Astrocyte (in vitro differentiated cells and primary cell): Measurements from ENCODE around the gene PTPN14. TPM values are rescaled to one million over a fixed set of nuclear protein-coding genes. Genes with fewer than 3 reads are reported as not detected.

Experiments used
- DNase-seq: peaks from one replicate; pipeline ENCODE4 v3.0.0-alpha.2; 2010; ENCODE audit warnings: low read depth
- FAIRE-seq: peaks from 2 replicates; lab custom pipeline; 2011; peaks lifted over from hg19 to GRCh38; lab: Jason Lieb, UNC
- H2AFZ ChIP-seq: 2 replicates; pipeline ENCODE4 v1.6.0; 2012; ENCODE audit warnings: low read depth, low read length, inconsistent platforms
- H3K27ac ChIP-seq: 2 replicates; pipeline ENCODE4 v1.5.1; 2011; ENCODE audit warnings: low read depth, low read length, inconsistent platforms
- H3K27me3 ChIP-seq: 2 replicates; pipeline ENCODE4 v1.6.0; 2011; ENCODE audit warnings: low read length, inconsistent platforms; ENCODE audit not compliant: insufficient read depth
- H3K36me3 ChIP-seq: 2 replicates; pipeline ENCODE4 v1.5.1; 2011; ENCODE audit warnings: low read length, inconsistent platforms; ENCODE audit not compliant: insufficient read depth
- H3K4me1 ChIP-seq: 2 replicates; pipeline ENCODE4 v1.5.1; 2011; ENCODE audit warnings: low read length, inconsistent platforms; ENCODE audit not compliant: insufficient read depth
- H3K4me2 ChIP-seq: 2 replicates; pipeline ENCODE4 v1.6.0; 2012; ENCODE audit warnings: low read length, inconsistent platforms
- H3K4me3 ChIP-seq: 2 replicates; pipeline ENCODE4 v1.5.1; 2011; ENCODE audit warnings: low read depth, mild to moderate bottlenecking, low read length, inconsistent platforms; ENCODE audit not compliant: insufficient read depth
- H3K79me2 ChIP-seq: 2 replicates; pipeline ENCODE4 v1.6.0; 2012; ENCODE audit warnings: mild to moderate bottlenecking, low read length, inconsistent platforms; ENCODE audit not compliant: insufficient read depth
- H3K9ac ChIP-seq: 2 replicates; pipeline ENCODE4 v1.6.0; 2012; ENCODE audit warnings: mild to moderate bottlenecking, low read length, inconsistent platforms
- H3K9me3 ChIP-seq: 2 replicates; pipeline ENCODE4 v1.5.1; 2012; ENCODE audit warnings: low read depth, mild to moderate bottlenecking, low read length, inconsistent platforms; ENCODE audit not compliant: insufficient read depth
- H4K20me1 ChIP-seq: 2 replicates; pipeline ENCODE4 v1.6.0; 2012; ENCODE audit warnings: low read length, inconsistent platforms; ENCODE audit not compliant: insufficient read depth
- H3K27ac Mint-ChIP-seq: one replicate; pipeline ENCODE4 v1.8.0; 2021; ENCODE audit warnings: mild to moderate bottlenecking, mixed read lengths; ENCODE audit not compliant: unreplicated experiment
- H3K27me3 Mint-ChIP-seq: one replicate; pipeline ENCODE4 v1.8.0; 2021; ENCODE audit warnings: low read depth, mixed read lengths; ENCODE audit not compliant: unreplicated experiment
- H3K36me3 Mint-ChIP-seq: one replicate; pipeline ENCODE4 v1.8.0; 2021; ENCODE audit warnings: low read depth, mixed read lengths; ENCODE audit not compliant: unreplicated experiment
- H3K4me1 Mint-ChIP-seq: one replicate; pipeline ENCODE4 v1.8.0; 2021; ENCODE audit warnings: low read depth, mixed read lengths; ENCODE audit not compliant: unreplicated experiment
- H3K4me3 Mint-ChIP-seq: one replicate; pipeline ENCODE4 v1.8.0; 2021; ENCODE audit warnings: mild to moderate bottlenecking, moderate library complexity, mixed read lengths; ENCODE audit not compliant: unreplicated experiment
- H3K9me3 Mint-ChIP-seq: one replicate; pipeline ENCODE4 v1.8.0; 2021; ENCODE audit warnings: mild to moderate bottlenecking, mixed read lengths; ENCODE audit not compliant: unreplicated experiment
- EZH2 ChIP-seq: IDR thresholded peaks from 2 replicates; pipeline ENCODE4 v1.6.1; 2012; ENCODE audit warnings: mild to moderate bottlenecking, low read length, inconsistent platforms; ENCODE audit not compliant: insufficient read depth
- total RNA-seq: library from RNA; stranded (reverse); gene quantifications from 2 replicates; pipeline ENCODE4 v1.2.1, GENCODE V29; 2021
- TF ChIP-seq, protein P1 (sequence below): IDR thresholded peaks from 2 replicates; pipeline ENCODE4 v1.5.1; 2011; ENCODE audit warnings: low read depth, mild to moderate bottlenecking, inconsistent platforms, low read length, moderate library complexity; ENCODE audit not compliant: insufficient read depth

Gene PTPN14
- total RNA-seq, 1 donor from 2014 or later = 177 TPM

DNA sequence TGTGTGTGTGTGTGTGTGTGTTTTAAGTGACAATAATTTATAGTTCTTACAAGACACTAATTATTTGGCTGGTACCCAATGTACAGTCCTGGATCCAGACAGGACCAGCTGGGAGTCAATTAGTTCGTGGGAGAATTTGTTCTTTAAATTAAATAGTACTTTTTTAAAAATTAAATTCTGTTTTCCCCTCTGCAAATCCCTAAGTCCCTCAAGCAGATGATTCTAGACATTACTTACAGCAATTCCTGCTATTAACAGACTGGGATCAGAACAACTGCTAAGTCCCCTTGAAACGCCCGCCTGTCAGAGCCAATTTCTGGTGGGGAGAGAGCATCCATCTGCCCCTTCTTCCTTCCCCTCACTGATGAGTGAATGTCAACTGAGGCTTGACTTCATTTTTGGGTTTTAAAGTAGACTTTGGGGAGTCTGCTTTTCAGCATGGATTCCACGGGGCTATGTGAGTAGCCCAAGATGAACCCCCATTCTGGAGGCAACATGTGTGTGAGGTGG lies 186.6 kb downstream of the PTPN14 start:
- Histone ChIP-seq H3K36me3 (peaks cover 63% of the 10 kb centered on the region), H3K9me3 (no peaks in the 10 kb centered on the region), H3K27ac (no peak overlapping the region), H3K4me3 (no peak overlapping the region), H4K20me1 (peaks cover 20% of the 10 kb centered on the region), H3K9ac (no peak overlapping the region), H3K4me1 (peaks cover 8% of the 10 kb centered on the region), H3K27me3 (no peaks in the 10 kb centered on the region), H2AFZ (no peak overlapping the region), H3K79me2 (peaks cover 17% of the 10 kb centered on the region), H3K4me2 (no peak overlapping the region)
- Mint-ChIP-seq H3K27me3 (no peaks in the 10 kb centered on the region), H3K9me3 (peaks cover 2% of the 10 kb centered on the region), H3K36me3 (peaks cover 40% of the 10 kb centered on the region), H3K4me3 (no peak overlapping the region), H3K4me1 (peaks cover 25% of the 10 kb centered on the region), H3K27ac (no peak overlapping the region)
- no peak for FAIRE-seq
- TF ChIP-seq EZH2 = no peak
- TF ChIP-seq, protein P1, sequence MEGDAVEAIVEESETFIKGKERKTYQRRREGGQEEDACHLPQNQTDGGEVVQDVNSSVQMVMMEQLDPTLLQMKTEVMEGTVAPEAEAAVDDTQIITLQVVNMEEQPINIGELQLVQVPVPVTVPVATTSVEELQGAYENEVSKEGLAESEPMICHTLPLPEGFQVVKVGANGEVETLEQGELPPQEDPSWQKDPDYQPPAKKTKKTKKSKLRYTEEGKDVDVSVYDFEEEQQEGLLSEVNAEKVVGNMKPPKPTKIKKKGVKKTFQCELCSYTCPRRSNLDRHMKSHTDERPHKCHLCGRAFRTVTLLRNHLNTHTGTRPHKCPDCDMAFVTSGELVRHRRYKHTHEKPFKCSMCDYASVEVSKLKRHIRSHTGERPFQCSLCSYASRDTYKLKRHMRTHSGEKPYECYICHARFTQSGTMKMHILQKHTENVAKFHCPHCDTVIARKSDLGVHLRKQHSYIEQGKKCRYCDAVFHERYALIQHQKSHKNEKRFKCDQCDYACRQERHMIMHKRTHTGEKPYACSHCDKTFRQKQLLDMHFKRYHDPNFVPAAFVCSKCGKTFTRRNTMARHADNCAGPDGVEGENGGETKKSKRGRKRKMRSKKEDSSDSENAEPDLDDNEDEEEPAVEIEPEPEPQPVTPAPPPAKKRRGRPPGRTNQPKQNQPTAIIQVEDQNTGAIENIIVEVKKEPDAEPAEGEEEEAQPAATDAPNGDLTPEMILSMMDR = no peak
- DNase-seq = no peak

DNA sequence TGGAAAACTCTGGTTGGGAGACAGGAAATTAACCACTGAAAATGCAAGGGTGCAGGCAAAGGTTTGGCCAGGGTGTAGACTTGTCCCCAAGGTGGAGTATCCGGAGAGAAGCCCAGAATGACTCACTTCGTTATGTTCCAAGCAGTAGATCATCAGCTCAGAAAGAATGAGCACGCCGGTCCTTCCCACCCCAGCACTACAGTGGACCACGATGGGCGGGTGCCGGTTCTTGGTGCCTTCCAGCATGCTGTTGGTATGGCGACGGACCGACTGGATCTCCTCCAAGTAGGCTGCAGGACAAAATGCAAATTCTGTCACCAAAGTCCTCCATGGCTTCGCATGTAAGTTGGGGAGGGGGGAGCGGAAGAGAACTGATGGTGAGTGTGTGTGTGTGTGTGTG lies 187.0 kb downstream of the PTPN14 start:
- no peaks in the 10 kb centered on the region for H3K9me3 ChIP-seq
- H2AFZ ChIP-seq = no peak overlapping the region
- H3K27me3 ChIP-seq = no peaks in the 10 kb centered on the region
- H3K4me1 ChIP-seq = peaks cover 8% of the 10 kb centered on the region
- H3K36me3 ChIP-seq = peaks cover 64% of the 10 kb centered on the region
- H3K9ac ChIP-seq = no peak overlapping the region
- Mint-ChIP-seq H3K27me3 (no peaks in the 10 kb centered on the region), H3K36me3 (peaks cover 40% of the 10 kb centered on the region), H3K9me3 (peaks cover 2% of the 10 kb centered on the region), H3K4me3 (no peak overlapping the region), H3K4me1 (peaks cover 25% of the 10 kb centered on the region), H3K27ac (no peak overlapping the region)
- peaks cover 20% of the 10 kb centered on the region for H4K20me1 ChIP-seq
- no peak overlapping the region for H3K27ac ChIP-seq
- peak; percentile 50 for DNase-seq
- TF ChIP-seq EZH2 = no peak
- TF ChIP-seq, protein P1 = no peak
- H3K79me2 ChIP-seq = peaks cover 17% of the 10 kb centered on the region
- no peak overlapping the region for H3K4me3 ChIP-seq
- no peak overlapping the region for H3K4me2 ChIP-seq
- FAIRE-seq = no peak

DNA sequence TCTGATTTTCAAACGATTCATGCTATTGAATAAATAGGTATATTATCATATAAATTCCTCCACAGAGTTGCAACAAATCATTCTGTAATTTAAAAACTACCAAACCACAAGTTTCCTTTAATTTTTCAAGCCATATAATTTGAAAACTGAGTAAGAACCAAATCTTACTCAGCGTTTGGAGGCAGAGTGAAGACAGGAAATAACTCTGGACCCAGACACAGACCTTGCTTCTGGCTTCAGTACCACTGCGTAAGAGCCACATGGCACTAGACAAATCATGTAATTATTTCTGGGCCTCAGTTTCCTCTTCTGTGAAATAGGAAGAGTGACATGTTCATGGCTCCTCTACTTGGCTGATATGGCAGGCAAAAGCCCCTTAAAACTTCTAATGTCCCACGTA lies 188.0 kb downstream of the PTPN14 start:
- no peak overlapping the region for H3K27ac ChIP-seq
- no peak for TF ChIP-seq EZH2
- TF ChIP-seq, protein P1 = no peak
- FAIRE-seq (no peak), DNase-seq (peak; percentile 15)
- no peaks in the 10 kb centered on the region for H3K9me3 ChIP-seq
- H3K4me3 ChIP-seq = no peak overlapping the region
- H3K36me3 ChIP-seq = peaks cover 59% of the 10 kb centered on the region
- no peaks in the 10 kb centered on the region for H3K27me3 ChIP-seq
- Mint-ChIP-seq H3K27me3 (no peaks in the 10 kb centered on the region), H3K27ac (peak overlapping the region; percentile 0), H3K36me3 (peaks cover 42% of the 10 kb centered on the region), H3K4me1 (peaks cover 25% of the 10 kb centered on the region), H3K9me3 (peaks cover 2% of the 10 kb centered on the region), H3K4me3 (no peak overlapping the region)
- H3K79me2 ChIP-seq = peaks cover 17% of the 10 kb centered on the region
- no peak overlapping the region for H3K9ac ChIP-seq
- peaks cover 21% of the 10 kb centered on the region for H4K20me1 ChIP-seq
- no peak overlapping the region for H2AFZ ChIP-seq
- H3K4me1 ChIP-seq = peaks cover 8% of the 10 kb centered on the region
- H3K4me2 ChIP-seq = no peak overlapping the region
